ENCODE data around the gene DSC2.

DSC2 gene

DNA sequence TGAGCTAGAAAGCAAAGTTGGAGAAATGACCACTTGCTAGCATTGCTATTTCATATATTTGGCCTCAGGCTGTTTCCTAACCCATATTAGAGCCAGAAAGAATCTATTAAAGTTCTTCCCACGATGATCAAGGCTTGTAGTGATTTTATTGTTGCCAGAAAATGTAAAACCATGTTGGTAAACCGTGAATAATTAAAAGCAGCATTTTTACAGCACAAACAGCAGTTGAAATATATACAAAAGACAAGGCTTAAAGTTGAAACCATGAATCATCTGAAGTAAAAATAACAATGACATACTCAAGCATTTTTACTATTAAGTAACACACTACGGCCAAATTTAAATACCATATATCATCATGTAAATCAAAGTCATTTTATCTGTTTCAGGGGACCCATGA is 32.0 kb downstream of the DSC2 start:
- no peaks in the 10 kb centered on the region for H3K4me1 ChIP-seq (ENCODE audit: low read length)
- no peaks in the 10 kb centered on the region for H3K36me3 ChIP-seq (replicated peaks; ENCODE audit: insufficient read depth, low read length)
- H3K9ac ChIP-seq (ENCODE audit: low read length), result no peak overlapping the region
- no peaks in the 10 kb centered on the region for H3F3A ChIP-seq (ENCODE audit: insufficient read depth, low read length)
- H3K9me2 ChIP-seq (replicated peaks; ENCODE audit: insufficient read depth, low read length), result no peaks in the 10 kb centered on the region
- H3K27ac ChIP-seq (ENCODE audit: low read length), result no peak overlapping the region
- no peak for TF ChIP-seq EZH2 (optimal IDR thresholded peaks at IDR 0.05; ENCODE audit: low read depth, low read length)
- TF ChIP-seq, protein P1, sequence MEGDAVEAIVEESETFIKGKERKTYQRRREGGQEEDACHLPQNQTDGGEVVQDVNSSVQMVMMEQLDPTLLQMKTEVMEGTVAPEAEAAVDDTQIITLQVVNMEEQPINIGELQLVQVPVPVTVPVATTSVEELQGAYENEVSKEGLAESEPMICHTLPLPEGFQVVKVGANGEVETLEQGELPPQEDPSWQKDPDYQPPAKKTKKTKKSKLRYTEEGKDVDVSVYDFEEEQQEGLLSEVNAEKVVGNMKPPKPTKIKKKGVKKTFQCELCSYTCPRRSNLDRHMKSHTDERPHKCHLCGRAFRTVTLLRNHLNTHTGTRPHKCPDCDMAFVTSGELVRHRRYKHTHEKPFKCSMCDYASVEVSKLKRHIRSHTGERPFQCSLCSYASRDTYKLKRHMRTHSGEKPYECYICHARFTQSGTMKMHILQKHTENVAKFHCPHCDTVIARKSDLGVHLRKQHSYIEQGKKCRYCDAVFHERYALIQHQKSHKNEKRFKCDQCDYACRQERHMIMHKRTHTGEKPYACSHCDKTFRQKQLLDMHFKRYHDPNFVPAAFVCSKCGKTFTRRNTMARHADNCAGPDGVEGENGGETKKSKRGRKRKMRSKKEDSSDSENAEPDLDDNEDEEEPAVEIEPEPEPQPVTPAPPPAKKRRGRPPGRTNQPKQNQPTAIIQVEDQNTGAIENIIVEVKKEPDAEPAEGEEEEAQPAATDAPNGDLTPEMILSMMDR (IDR thresholded peaks at IDR 0.05; ENCODE audit: low read length), result no peak
- no peak for TF ChIP-seq EZH2phosphoT487 (IDR thresholded peaks at IDR 0.05; ENCODE audit: low read length)
- no peak for DNase-seq
- no peak overlapping the region for H3K4me3 ChIP-seq (ENCODE audit: low read length)
- no peaks in the 10 kb centered on the region for H4K20me1 ChIP-seq (ENCODE audit: insufficient read depth, low read length)
- H3K9me3 ChIP-seq (replicated peaks; ENCODE audit: insufficient read depth, low read length), result no peaks in the 10 kb centered on the region
- no peaks in the 10 kb centered on the region for H3K27me3 ChIP-seq (replicated peaks; ENCODE audit: insufficient read depth, low read length)
- H3K4me2 ChIP-seq (ENCODE audit: low read depth, low read length), result no peak overlapping the region
- no peak overlapping the region for H2AFZ ChIP-seq (ENCODE audit: low read length)
- H3K79me2 ChIP-seq (ENCODE audit: low read length), result no peaks in the 10 kb centered on the region

DNA sequence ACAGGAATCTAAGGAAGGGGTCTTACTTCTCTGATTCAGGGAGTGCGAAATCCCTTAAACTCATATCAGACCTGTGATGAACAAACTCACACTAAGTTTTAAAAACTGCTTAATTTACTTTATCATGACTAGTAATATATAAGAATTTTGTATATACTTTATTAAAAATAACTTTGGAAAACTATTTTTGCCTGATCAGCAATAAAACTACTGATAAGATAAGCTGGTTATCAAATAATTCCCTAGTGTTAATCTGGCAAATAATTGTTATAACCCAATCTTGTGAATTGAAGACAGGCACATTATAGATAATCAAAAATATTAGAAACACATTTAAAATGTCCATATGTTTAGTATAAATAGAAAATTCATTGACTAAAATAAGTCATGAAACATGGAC is 36.0 kb downstream of the DSC2 start:
- H3K79me2 ChIP-seq (ENCODE audit: low read length), result no peaks in the 10 kb centered on the region

DNA sequence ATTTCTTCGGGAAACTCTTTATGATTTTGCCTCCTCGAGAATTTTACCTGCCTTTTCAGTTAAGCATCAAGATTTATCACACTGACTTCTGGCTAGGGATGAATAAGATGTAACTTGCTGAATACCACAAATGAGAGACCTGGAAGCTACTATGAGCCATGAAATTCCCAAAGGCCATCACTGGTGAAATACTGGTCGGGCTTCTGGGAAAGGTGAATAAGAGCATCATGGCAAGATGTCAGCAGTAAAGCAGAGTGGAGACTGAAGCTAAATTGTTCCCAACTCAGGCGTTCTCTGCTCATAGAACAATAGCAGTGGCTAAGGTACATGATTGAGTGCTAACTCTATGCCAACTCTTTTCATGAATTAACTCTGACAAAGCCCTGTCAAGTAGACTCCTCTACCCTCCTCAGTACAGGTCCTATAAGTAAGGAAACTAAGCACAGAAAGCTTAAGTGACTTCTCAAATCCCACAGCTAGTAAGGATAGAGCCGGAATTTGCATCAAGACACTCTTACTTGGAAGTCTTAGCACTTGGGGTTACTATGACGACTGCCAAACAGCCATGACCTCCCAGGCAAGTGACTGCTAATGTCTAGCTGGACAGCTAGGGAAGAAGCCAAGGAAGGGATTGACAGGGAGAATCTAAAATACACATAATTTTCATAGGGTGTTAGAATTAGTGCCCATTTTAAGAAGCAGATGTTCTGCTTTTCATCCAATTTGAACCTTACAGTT is 37.0 kb downstream of the DSC2 start:
- no peaks in the 10 kb centered on the region for H3K4me1 ChIP-seq (ENCODE audit: low read length)
- no peak overlapping the region for H3K4me2 ChIP-seq (ENCODE audit: low read depth, low read length)
- no peaks in the 10 kb centered on the region for H3K9me2 ChIP-seq (replicated peaks; ENCODE audit: insufficient read depth, low read length)
- H3F3A ChIP-seq (ENCODE audit: insufficient read depth, low read length), result no peaks in the 10 kb centered on the region
- no peaks in the 10 kb centered on the region for H3K9me3 ChIP-seq (replicated peaks; ENCODE audit: insufficient read depth, low read length)
- no peak for DNase-seq
- no peak overlapping the region for H3K9ac ChIP-seq (ENCODE audit: low read length)
- no peaks in the 10 kb centered on the region for H4K20me1 ChIP-seq (ENCODE audit: insufficient read depth, low read length)
- H3K27me3 ChIP-seq (replicated peaks; ENCODE audit: insufficient read depth, low read length), result no peaks in the 10 kb centered on the region
- no peak overlapping the region for H3K27ac ChIP-seq (ENCODE audit: low read length)
- H3K4me3 ChIP-seq (ENCODE audit: low read length), result no peak overlapping the region
- H3K36me3 ChIP-seq (replicated peaks; ENCODE audit: insufficient read depth, low read length), result no peaks in the 10 kb centered on the region
- H2AFZ ChIP-seq (ENCODE audit: low read length), result no peak overlapping the region
- TF ChIP-seq EZH2 (optimal IDR thresholded peaks at IDR 0.05; ENCODE audit: low read depth, low read length), result no peak
- TF ChIP-seq, protein P1 (IDR thresholded peaks at IDR 0.05; ENCODE audit: low read length), result no peak
- no peak for TF ChIP-seq EZH2phosphoT487 (IDR thresholded peaks at IDR 0.05; ENCODE audit: low read length)
- no peaks in the 10 kb centered on the region for H3K79me2 ChIP-seq (ENCODE audit: low read length)

More for the DNA sequence above, 36.0 kb downstream of the DSC2 start:
- no peak for DNase-seq
- Histone ChIP-seq H3F3A (ENCODE audit: insufficient read depth, low read length) (no peaks in the 10 kb centered on the region), H3K4me1 (ENCODE audit: low read length) (no peaks in the 10 kb centered on the region), H3K4me3 (ENCODE audit: low read length) (no peak overlapping the region), H3K9ac (ENCODE audit: low read length) (no peak overlapping the region), H3K27ac (ENCODE audit: low read length) (no peak overlapping the region), H4K20me1 (ENCODE audit: insufficient read depth, low read length) (no peaks in the 10 kb centered on the region), H2AFZ (ENCODE audit: low read length) (no peak overlapping the region), H3K9me2 (replicated peaks; ENCODE audit: insufficient read depth, low read length) (no peaks in the 10 kb centered on the region), H3K36me3 (replicated peaks; ENCODE audit: insufficient read depth, low read length) (no peaks in the 10 kb centered on the region), H3K9me3 (replicated peaks; ENCODE audit: insufficient read depth, low read length) (no peaks in the 10 kb centered on the region), H3K27me3 (replicated peaks; ENCODE audit: insufficient read depth, low read length) (no peaks in the 10 kb centered on the region), H3K4me2 (ENCODE audit: low read depth, low read length) (no peak overlapping the region)
- TF ChIP-seq EZH2 (optimal IDR thresholded peaks at IDR 0.05; ENCODE audit: low read depth, low read length) (no peak), EZH2phosphoT487 (IDR thresholded peaks at IDR 0.05; ENCODE audit: low read length) (no peak)
- TF ChIP-seq, protein P1 (IDR thresholded peaks at IDR 0.05; ENCODE audit: low read length), result no peak

All from MM.1S (cell line).